Adipose tissue (tissue), 3 donors: ENCODE data around the gene DLGAP1. TPM values are rescaled to one million over a fixed set of nuclear protein-coding genes. Genes with fewer than 3 reads are reported as not detected.

Source experiments
- H3K27ac ChIP-seq: one replicate; pipeline ENCODE4 v1.5.1; 2013; ENCODE audit warnings: low read depth, low read length
- WGBS, 3 donors: extraction: QIAGEN DNeasy Blood & Tissue Kit; methylation state at CpG; one replicate each; pipeline ENCODE4 v1.1.7; 2013; 5-methylcytosine and 5-hydroxymethylcytosine counted together
- polyA plus RNA-seq, 3 donors: library from polyadenylated mRNA; stranded (reverse); fragments of 200-250 nt; gene quantifications; one replicate each; pipeline ENCODE4 v1.2.3, GENCODE V29; 2013
- donor health status: healthy with polysubstance abuse.
- donor health status: Bipolar disorder and iron deficiency.
- donor health status: healthy.

The DLGAP1 gene
- polyA plus RNA-seq, 3 donors: 0.06 to 0.22 (median 0.09) TPM

- H3K27ac ChIP-seq: no peak overlapping the region
- WGBS, 3 donors: 8 to 24% (median 19%) methylated on average over 4 of the region's 4 CpGs
These were observed 456.3 kb downstream of the DLGAP1 start for GRCh38 chr18:3998698-3999333.

- 14 to 20% (median 19%) methylated on average over 8 of the region's 8 CpGs for WGBS, 3 donors
These were observed 459.5 kb downstream of the DLGAP1 start for GRCh38 chr18:3995476-3996102.

GRCh38 chr18:3993941-3994687, 461.0 kb downstream of the DLGAP1 start:
- H3K27ac ChIP-seq: no peak overlapping the region
- WGBS, 3 donors: 64 to 89% (median 79%) methylated on average over 9 of the region's 9 CpGs

More at GRCh38 chr18:3995476-3996102, 459.5 kb downstream of the DLGAP1 start:
- H3K27ac ChIP-seq: no peak overlapping the region

GRCh38 chr18:3985664-3986063, 469.4 kb downstream of the DLGAP1 start:
- no peak overlapping the region for H3K27ac ChIP-seq
- WGBS, 3 donors: 96 to 100% (median 98%) methylated on average over 2 of the region's 2 CpGs

- no peak overlapping the region for H3K27ac ChIP-seq
These were observed 470.1 kb downstream of the DLGAP1 start for GRCh38 chr18:3985020-3985419.

- 58 to 85% (median 85%) methylated on average over 3 of the region's 3 CpGs for WGBS, 3 donors
- H3K27ac ChIP-seq: no peak overlapping the region
These were observed 470.8 kb downstream of the DLGAP1 start for GRCh38 chr18:3984163-3984757.

- no peak overlapping the region for H3K27ac ChIP-seq
- WGBS, 3 donors: 24 to 26% (median 26%) methylated on average over 5 of the region's 5 CpGs
These were observed 471.6 kb downstream of the DLGAP1 start for GRCh38 chr18:3983351-3983969.

GRCh38 chr18:3982541-3982940, 472.6 kb downstream of the DLGAP1 start:
- 86 to 92% (median 88%) methylated on average over 3 of the region's 3 CpGs for WGBS, 3 donors
- no peak overlapping the region for H3K27ac ChIP-seq

- no peak overlapping the region for H3K27ac ChIP-seq
- 94 to 97% (median 97%) methylated on average over 4 of the region's 4 CpGs for WGBS, 3 donors
These were observed 476.1 kb downstream of the DLGAP1 start for GRCh38 chr18:3979024-3979423.

- no peak overlapping the region for H3K27ac ChIP-seq
- WGBS, 3 donors: 60 to 65% (median 64%) methylated on average over 5 of the region's 5 CpGs
These were observed 481.8 kb downstream of the DLGAP1 start for GRCh38 chr18:3973191-3973850.

- H3K27ac ChIP-seq: no peak overlapping the region
- 88 to 92% (median 88%) methylated on average over 6 of the region's 6 CpGs for WGBS, 3 donors
These were observed 482.7 kb downstream of the DLGAP1 start for GRCh38 chr18:3972291-3972930.

GRCh38 chr18:3970929-3971328, 484.2 kb downstream of the DLGAP1 start:
- H3K27ac ChIP-seq: no peak overlapping the region

GRCh38 chr18:3967359-3968180, 487.5 kb downstream of the DLGAP1 start:
- 42 to 66% (median 59%) methylated on average over 4 of the region's 4 CpGs for WGBS, 3 donors
- H3K27ac ChIP-seq: no peak overlapping the region

More at GRCh38 chr18:3970929-3971328, 484.2 kb downstream of the DLGAP1 start:
- 27 to 72% (median 55%) methylated on average over 2 of the region's 2 CpGs for WGBS, 3 donors

- H3K27ac ChIP-seq: no peak overlapping the region
- 37 to 64% (median 57%) methylated on average over 6 of the region's 6 CpGs for WGBS, 3 donors
These were observed 488.3 kb downstream of the DLGAP1 start for GRCh38 chr18:3966642-3967358.

- no peak overlapping the region for H3K27ac ChIP-seq
- WGBS, 3 donors: 65 to 69% (median 69%) methylated on average over 2 of the region's 2 CpGs
These were observed 488.9 kb downstream of the DLGAP1 start for GRCh38 chr18:3966246-3966641.

- WGBS, 3 donors: 88 to 94% (median 94%) methylated on average over 7 of the region's 7 CpGs
- no peak overlapping the region for H3K27ac ChIP-seq
These were observed 494.1 kb downstream of the DLGAP1 start for GRCh38 chr18:3960977-3961376.
